ENCODE data around the gene VPS51. TPM values are rescaled to one million over a fixed set of nuclear protein-coding genes. Genes with fewer than 3 reads are reported as not detected.
"Not testable (repeated sequence)": the region's sequence is repeated elsewhere in the genome, so short reads cannot be mapped to it uniquely, and the experiment has no call there.

The VPS51 gene
- total RNA-seq, 2 experiments from 2014 or later, result 97.1 to 99.2 TPM

DNA sequence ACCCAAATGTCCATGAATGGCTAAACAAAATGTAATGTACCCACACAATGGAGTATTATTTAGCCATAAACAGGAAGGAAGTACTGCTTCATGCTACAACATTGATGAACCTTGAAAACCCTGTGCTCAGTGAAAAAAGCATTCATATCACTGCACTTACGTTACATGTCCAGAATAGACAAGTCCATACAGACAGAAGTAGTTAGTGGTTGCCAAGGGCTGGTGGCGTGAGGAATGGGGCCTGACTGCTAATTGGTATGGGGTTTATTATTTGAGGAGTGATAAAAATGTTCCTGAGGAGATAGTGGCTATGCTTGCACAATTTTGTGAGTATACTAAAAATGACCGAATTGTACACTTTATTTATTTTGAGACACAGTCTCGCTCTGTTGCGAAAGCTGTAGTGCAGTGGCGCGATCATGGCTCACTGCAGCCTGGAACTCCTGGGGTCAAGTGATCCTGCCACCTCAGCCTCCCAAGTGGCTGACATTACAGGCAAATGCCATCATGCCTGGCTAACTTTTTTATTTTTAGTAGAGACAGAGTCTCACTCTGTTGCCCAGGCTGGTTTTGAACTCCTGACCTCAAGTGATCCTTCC is 46.0 kb downstream of the VPS51 start:
- ChIA-PET CTCF (no interaction called here), POLR2A (no interaction called here)
- Mint-ChIP-seq H3K27ac (no peak overlapping the region), H3K4me3 (no peak overlapping the region), H3K4me1 (ENCODE audit: low read depth) (no peaks in the 10 kb centered on the region), H3K27me3 (peaks cover 2% of the 10 kb centered on the region), H3K9me3 (no peaks in the 10 kb centered on the region), H3K36me3 (no peaks in the 10 kb centered on the region)
- no peak for DNase-seq
- intact Hi-C loops (cut with micrococcal nuclease), result no loop called here

DNA sequence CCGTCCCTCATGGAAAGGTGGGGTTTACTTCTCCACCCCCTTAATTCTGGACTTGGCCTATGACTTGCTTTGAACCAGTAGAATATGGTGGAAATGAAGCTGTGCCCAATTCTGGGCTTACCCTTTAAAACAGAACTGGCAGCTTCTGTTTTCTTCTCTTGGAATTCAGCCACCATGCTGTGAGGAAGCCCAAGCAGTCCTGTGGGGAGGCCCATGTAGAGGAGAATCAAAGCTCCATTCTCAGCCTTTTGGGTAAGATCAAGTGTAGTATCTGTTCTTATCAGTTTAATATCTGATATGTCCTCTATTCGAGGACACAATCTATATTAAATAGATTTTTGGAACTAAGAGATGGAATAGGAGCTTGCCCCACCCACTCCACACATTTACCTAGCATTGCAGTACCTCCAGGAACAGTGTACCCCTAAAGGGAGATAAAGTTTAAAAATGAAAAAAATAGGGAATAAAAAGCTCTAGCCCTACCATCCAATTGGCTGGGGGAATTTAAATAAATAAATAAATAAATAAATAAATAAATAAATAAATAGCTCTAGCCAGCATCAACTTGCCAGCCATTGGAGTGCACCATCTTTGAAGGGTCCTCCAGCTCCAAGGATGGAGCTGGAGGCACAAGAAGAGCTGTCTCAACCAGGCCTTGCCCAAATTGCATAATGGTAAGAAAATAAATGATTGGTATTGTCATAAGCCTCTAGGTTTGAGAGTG is 51.5 kb downstream of the VPS51 start:
- intact Hi-C loops (cut with micrococcal nuclease), result no loop called here
- Mint-ChIP-seq H3K4me3 (no peak overlapping the region), H3K36me3 (no peaks in the 10 kb centered on the region), H3K27ac (no peak overlapping the region), H3K27me3 (peaks cover 2% of the 10 kb centered on the region), H3K4me1 (ENCODE audit: low read depth) (peaks cover 5% of the 10 kb centered on the region), H3K9me3 (peaks cover 3% of the 10 kb centered on the region)
- POLR2A ChIA-PET, result no interaction called here
- DNase-seq, result no peak
- CTCF ChIA-PET, result interaction anchor here (1.1 kb wide), 1 partner anchor 30 kb away, joined by 3 read pairs; the partner anchor contains the start of gene ZNHIT2

- CTCF ChIA-PET, result no interaction called here
- no peak overlapping the region for H3K27ac Mint-ChIP-seq
- peaks cover 3% of the 10 kb centered on the region for H3K9me3 Mint-ChIP-seq
- DNase-seq, result no peak
- H3K4me3 Mint-ChIP-seq, result no peak overlapping the region
- H3K36me3 Mint-ChIP-seq, result no peaks in the 10 kb centered on the region
- POLR2A ChIA-PET, result no interaction called here
- intact Hi-C loops (cut with micrococcal nuclease), result no loop called here
- H3K4me1 Mint-ChIP-seq (ENCODE audit: low read depth), result peaks cover 5% of the 10 kb centered on the region
- H3K27me3 Mint-ChIP-seq, result peaks cover 2% of the 10 kb centered on the region
Measured at GRCh38 chr11:65148657-65149056, 52.6 kb downstream of the VPS51 start.

GRCh38 chr11:65150131-65150508 is 54.1 kb downstream of the VPS51 start:
- H3K27ac Mint-ChIP-seq; H3K27me3 Mint-ChIP-seq; H3K9me3 Mint-ChIP-seq; intact Hi-C loops (cut with micrococcal nuclease); DNase-seq; POLR2A ChIA-PET; H3K4me1 Mint-ChIP-seq (ENCODE audit: low read depth); CTCF ChIA-PET; H3K4me3 Mint-ChIP-seq; H3K36me3 Mint-ChIP-seq: not testable (repeated sequence)

DNA sequence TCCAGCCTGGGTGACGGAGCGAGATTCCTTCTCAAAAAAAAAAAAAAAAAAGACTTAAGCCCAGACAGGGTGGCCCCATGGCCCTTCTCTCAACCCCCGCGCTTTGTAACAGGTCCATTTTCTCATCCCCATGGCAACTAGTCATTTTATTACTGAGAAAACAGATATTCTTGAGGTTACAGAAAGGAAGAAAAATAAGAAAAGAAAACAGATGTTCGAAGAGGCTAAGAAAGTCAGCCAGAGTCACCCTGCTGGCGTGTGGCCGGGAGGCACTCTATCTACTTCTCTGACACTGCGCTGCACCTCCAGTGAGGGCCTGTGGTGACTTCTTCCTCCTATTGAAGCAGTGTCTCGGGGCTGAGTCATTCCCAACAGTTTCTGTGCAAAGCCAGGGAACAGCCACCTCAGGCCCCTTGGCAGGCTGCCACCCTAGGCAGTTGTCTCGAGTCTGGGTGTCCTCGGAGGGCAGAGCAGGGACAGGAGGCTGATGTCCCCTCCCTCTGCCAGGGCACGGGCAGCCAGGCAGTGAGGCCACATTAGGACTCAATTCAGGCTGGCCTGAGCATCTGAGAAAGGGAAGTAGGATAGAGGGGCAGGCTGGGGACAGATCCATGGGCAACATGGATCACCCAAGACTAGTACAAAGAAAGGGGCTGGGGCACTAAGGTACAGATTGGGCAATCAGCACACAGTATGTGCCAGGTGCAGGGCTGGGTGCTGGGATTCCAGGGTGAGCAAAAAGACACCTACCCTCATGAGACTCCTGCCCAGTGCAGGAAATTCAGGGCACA is 54.7 kb downstream of the VPS51 start:
- Mint-ChIP-seq H3K36me3 (no peaks in the 10 kb centered on the region), H3K27ac (no peak overlapping the region), H3K9me3 (peaks cover 3% of the 10 kb centered on the region), H3K4me1 (ENCODE audit: low read depth) (peaks cover 5% of the 10 kb centered on the region), H3K27me3 (no peaks in the 10 kb centered on the region), H3K4me3 (no peak overlapping the region)
- POLR2A ChIA-PET, result no interaction called here
- CTCF ChIA-PET, result no interaction called here
- intact Hi-C loops (cut with micrococcal nuclease), result no loop called here
- peak; percentile 62 for DNase-seq

DNA sequence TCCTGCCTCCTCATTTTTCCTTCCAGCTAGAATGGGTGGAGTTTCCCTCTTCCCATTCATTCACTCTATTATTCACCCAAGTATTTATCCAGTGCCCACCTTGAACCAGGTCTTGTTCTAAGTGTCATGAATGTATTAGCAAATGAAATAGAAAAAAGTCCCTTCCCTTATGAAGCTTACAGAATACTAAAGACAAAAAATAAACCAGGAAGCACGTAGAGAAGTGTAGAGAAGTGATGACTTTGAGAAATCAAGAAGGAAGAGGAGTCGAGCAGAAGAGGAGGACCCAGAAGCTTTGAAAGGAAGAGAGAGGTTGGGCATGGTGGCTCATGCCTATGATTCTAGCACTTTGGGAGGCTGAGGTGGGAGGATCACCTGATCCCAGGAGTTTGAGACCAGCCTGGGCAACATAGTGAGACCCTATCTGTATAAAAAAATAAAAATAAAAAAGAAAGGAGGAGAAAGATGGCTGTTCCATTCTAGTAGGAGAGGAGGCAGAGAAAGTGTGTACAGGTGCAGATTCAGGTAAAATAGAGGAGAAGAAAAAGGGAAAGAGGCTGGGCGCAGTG is 55.4 kb downstream of the VPS51 start:
- DNase-seq, result no peak
- Mint-ChIP-seq H3K4me1 (ENCODE audit: low read depth) (peaks cover 5% of the 10 kb centered on the region), H3K36me3 (no peaks in the 10 kb centered on the region), H3K27ac (no peak overlapping the region), H3K9me3 (peaks cover 3% of the 10 kb centered on the region), H3K4me3 (no peak overlapping the region), H3K27me3 (no peaks in the 10 kb centered on the region)
- CTCF ChIA-PET, result no interaction called here
- intact Hi-C loops (cut with micrococcal nuclease), result no loop called here
- POLR2A ChIA-PET, result no interaction called here

- ChIA-PET POLR2A (no interaction called here), CTCF (interaction anchor here (1.0 kb wide), 1 partner anchor 98 kb away, joined by 3 read pairs; no protein-coding TSS in a partner anchor)
- Mint-ChIP-seq H3K4me1 (ENCODE audit: low read depth) (peaks cover 5% of the 10 kb centered on the region), H3K27me3 (no peaks in the 10 kb centered on the region), H3K36me3 (no peaks in the 10 kb centered on the region), H3K4me3 (no peak overlapping the region), H3K27ac (no peak overlapping the region), H3K9me3 (peaks cover 3% of the 10 kb centered on the region)
- no peak for DNase-seq
- intact Hi-C loops (cut with micrococcal nuclease), result no loop called here
Measured at GRCh38 chr11:65152122-65152521, 56.1 kb downstream of the VPS51 start.

DNA sequence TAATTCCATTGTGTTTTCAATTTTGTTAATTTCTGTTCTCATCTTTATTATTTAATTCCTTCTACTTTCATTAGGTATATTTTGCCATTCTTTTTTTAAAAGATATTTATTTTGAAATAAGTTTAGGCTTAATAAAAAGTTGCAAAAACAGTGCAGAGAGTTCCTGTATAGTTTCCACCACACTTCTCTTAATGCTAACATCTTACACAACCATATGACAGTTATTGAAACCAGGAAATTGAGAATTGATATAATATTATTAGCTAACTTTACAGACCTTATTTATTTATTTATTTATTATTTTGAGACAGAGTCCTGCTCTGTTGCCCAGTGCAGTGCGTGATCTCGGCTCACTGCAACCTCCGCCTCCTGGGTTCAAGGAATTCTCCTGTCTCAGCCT is 60.2 kb downstream of the VPS51 start:
- CTCF ChIA-PET, result no interaction called here
- H3K9me3 Mint-ChIP-seq, result no peaks in the 10 kb centered on the region
- POLR2A ChIA-PET, result no interaction called here
- no peaks in the 10 kb centered on the region for H3K4me1 Mint-ChIP-seq (ENCODE audit: low read depth)
- no peak overlapping the region for H3K4me3 Mint-ChIP-seq
- no peak overlapping the region for H3K27ac Mint-ChIP-seq
- intact Hi-C loops (cut with micrococcal nuclease), result no loop called here
- DNase-seq, result no peak
- H3K27me3 Mint-ChIP-seq, result peaks cover 6% of the 10 kb centered on the region
- no peaks in the 10 kb centered on the region for H3K36me3 Mint-ChIP-seq

- CTCF ChIA-PET, result no interaction called here
- H3K9me3 Mint-ChIP-seq, result no peaks in the 10 kb centered on the region
- DNase-seq, result no peak
- H3K27ac Mint-ChIP-seq, result no peak overlapping the region
- no peak overlapping the region for H3K4me3 Mint-ChIP-seq
- H3K4me1 Mint-ChIP-seq (ENCODE audit: low read depth), result no peaks in the 10 kb centered on the region
- intact Hi-C loops (cut with micrococcal nuclease), result no loop called here
- POLR2A ChIA-PET, result no interaction called here
- H3K36me3 Mint-ChIP-seq, result no peaks in the 10 kb centered on the region
- peaks cover 6% of the 10 kb centered on the region for H3K27me3 Mint-ChIP-seq
Measured at GRCh38 chr11:65156926-65157325, 60.9 kb downstream of the VPS51 start.

GRCh38 chr11:65157336-65157735 is 61.3 kb downstream of the VPS51 start:
- POLR2A ChIA-PET, result no interaction called here
- intact Hi-C loops (cut with micrococcal nuclease), result no loop called here

GRCh38 chr11:65159012-65159411 is 63.0 kb downstream of the VPS51 start:
- no peaks in the 10 kb centered on the region for H3K36me3 Mint-ChIP-seq
- no peak overlapping the region for H3K4me3 Mint-ChIP-seq
- POLR2A ChIA-PET, result no interaction called here
- H3K27ac Mint-ChIP-seq, result no peak overlapping the region
- H3K9me3 Mint-ChIP-seq, result no peaks in the 10 kb centered on the region
- no peaks in the 10 kb centered on the region for H3K4me1 Mint-ChIP-seq (ENCODE audit: low read depth)
- H3K27me3 Mint-ChIP-seq, result peaks cover 6% of the 10 kb centered on the region
- CTCF ChIA-PET, result no interaction called here
- no peak for DNase-seq
- intact Hi-C loops (cut with micrococcal nuclease), result no loop called here

More at GRCh38 chr11:65157336-65157735, 61.3 kb downstream of the VPS51 start:
- Mint-ChIP-seq H3K27ac (no peak overlapping the region), H3K27me3 (peaks cover 6% of the 10 kb centered on the region), H3K4me3 (no peak overlapping the region), H3K4me1 (ENCODE audit: low read depth) (no peaks in the 10 kb centered on the region), H3K36me3 (no peaks in the 10 kb centered on the region), H3K9me3 (no peaks in the 10 kb centered on the region)
- CTCF ChIA-PET, result interaction anchor here (0.5 to 0.6 kb wide), 2 partner anchors 159 to 1270 kb away, joined by 3 read pairs; no protein-coding TSS in a partner anchor
- no peak for DNase-seq

DNA sequence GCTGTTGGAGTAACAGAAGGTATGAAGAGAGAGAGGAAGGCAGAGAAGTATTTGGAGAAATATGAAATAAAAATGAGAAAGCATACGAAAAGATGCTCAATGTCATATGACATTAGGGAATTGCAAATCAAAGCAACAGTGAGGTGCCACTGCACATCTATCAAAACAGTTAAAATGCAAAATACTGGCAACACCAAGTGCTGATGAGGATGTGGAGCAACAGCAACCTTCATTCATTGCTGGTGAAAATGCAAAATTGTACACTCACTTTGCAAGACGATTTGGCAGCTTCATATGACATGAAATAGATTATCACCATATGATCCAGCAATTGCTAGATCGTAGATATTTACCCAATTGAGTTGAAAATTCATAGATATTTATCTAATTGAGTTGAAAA is 64.6 kb downstream of the VPS51 start:
- ChIA-PET POLR2A (no interaction called here), CTCF (no interaction called here)
- H3K27ac Mint-ChIP-seq, result no peak overlapping the region
- H3K9me3 Mint-ChIP-seq, result no peaks in the 10 kb centered on the region
- H3K4me1 Mint-ChIP-seq (ENCODE audit: low read depth), result no peaks in the 10 kb centered on the region
- H3K4me3 Mint-ChIP-seq, result no peak overlapping the region
- no peaks in the 10 kb centered on the region for H3K36me3 Mint-ChIP-seq
- intact Hi-C loops (cut with micrococcal nuclease), result no loop called here
- no peak for DNase-seq
- H3K27me3 Mint-ChIP-seq, result peaks cover 6% of the 10 kb centered on the region
